SK-N-SH treated with all-trans-retinoic acid at 6 μM for 48 hours (cell line): Measurements from ENCODE around the gene PTPRD.

ENCODE experiments used
- ATAC-seq: fragments of 200-7000 bp; cut with Tn5 transposase; 3 replicates; pipeline ENCODE4 v1.9.1; 2020; ENCODE audit warnings: mild to moderate bottlenecking, moderate library complexity
- ARNTL ChIP-seq: fragments of 450-650 bp; formaldehyde crosslinking; IDR thresholded peaks from 2 replicates; pipeline ENCODE4 v1.5.0; 2020; ENCODE audit warnings: low read depth, mild to moderate bottlenecking, moderate library complexity, borderline replicate concordance
- BACH2 ChIP-seq: fragments of 250-450 bp; sonication (Bioruptor Pico); IDR thresholded peaks from 2 replicates; pipeline ENCODE4 v1.9.0; 2021; ENCODE audit warnings: mild to moderate bottlenecking, borderline replicate concordance
- CREB5 ChIP-seq: fragments of 250-450 bp; sonication (Bioruptor Pico); IDR thresholded peaks from 2 replicates; pipeline ENCODE4 v1.5.1; 2020; ENCODE audit warnings: low read depth, mild to moderate bottlenecking, moderate library complexity
- CSDC2 ChIP-seq: fragments of 250-450 bp; sonication (Bioruptor Pico); IDR thresholded peaks from 2 replicates; pipeline ENCODE4 v1.5.0; 2020; ENCODE audit warnings: mild to moderate bottlenecking, moderate library complexity
- CSRNP3 ChIP-seq: fragments of 250-450 bp; sonication (Bioruptor Pico); IDR thresholded peaks from 2 replicates; pipeline ENCODE4 v1.5.1; 2021; ENCODE audit warnings: mild to moderate bottlenecking, moderate library complexity
- ESRRG ChIP-seq: fragments of 250-450 bp; sonication (Bioruptor Pico); IDR thresholded peaks from 2 replicates; pipeline ENCODE4 v1.6.1; 2021; ENCODE audit warnings: mild to moderate bottlenecking
- GLIS3 ChIP-seq: fragments of 250-450 bp; sonication (Bioruptor Pico); IDR thresholded peaks from 2 replicates; pipeline ENCODE4 v1.5.0; 2020; ENCODE audit warnings: mild to moderate bottlenecking, moderate library complexity
- ISL1 ChIP-seq: fragments of 250-450 bp; sonication (Bioruptor Pico); IDR thresholded peaks from 2 replicates; pipeline ENCODE4 v2.1.2; 2022; ENCODE audit warnings: mild to moderate bottlenecking, moderate library complexity
- OSR1 ChIP-seq: fragments of 250-450 bp; sonication (Bioruptor Pico); IDR thresholded peaks from 2 replicates; pipeline ENCODE4 v1.8.0; 2022; ENCODE audit warnings: moderate library complexity, mild to moderate bottlenecking, inconsistent platforms
- PATZ1 ChIP-seq: fragments of 250-450 bp; sonication (Bioruptor Pico); IDR thresholded peaks from 2 replicates; pipeline ENCODE4 v1.8.0; 2020; ENCODE audit warnings: mild to moderate bottlenecking, moderate library complexity, borderline replicate concordance
- POU6F1 ChIP-seq: fragments of 250-450 bp; sonication (Bioruptor Pico); IDR thresholded peaks from 2 replicates; pipeline ENCODE4 v1.8.0; 2021; ENCODE audit warnings: low read depth, mild to moderate bottlenecking, moderate library complexity, borderline replicate concordance
- PPARA ChIP-seq: fragments of 250-450 bp; sonication (Bioruptor Pico); IDR thresholded peaks from 2 replicates; pipeline ENCODE4 v1.5.0; 2020; ENCODE audit warnings: mild to moderate bottlenecking, borderline replicate concordance
- RARB ChIP-seq: fragments of 250-450 bp; sonication (Bioruptor Pico); IDR thresholded peaks from 2 replicates; pipeline ENCODE4 v1.8.0; 2021; ENCODE audit warnings: mild to moderate bottlenecking, moderate library complexity
- TCF4 ChIP-seq: fragments of 250-450 bp; sonication (Bioruptor Pico); IDR thresholded peaks from 2 replicates; pipeline ENCODE4 v1.8.0; 2021; ENCODE audit warnings: mild to moderate bottlenecking, moderate library complexity, borderline replicate concordance
- TOX ChIP-seq: fragments of 250-450 bp; sonication (Bioruptor Pico); IDR thresholded peaks from 2 replicates; pipeline ENCODE4 v1.8.0; 2021; ENCODE audit warnings: mild to moderate bottlenecking, moderate library complexity, borderline replicate concordance
- ZC3H10 ChIP-seq: fragments of 250-450 bp; sonication (Bioruptor Pico); IDR thresholded peaks from 2 replicates; pipeline ENCODE4 v1.5.1; 2021; ENCODE audit warnings: mild to moderate bottlenecking, moderate library complexity
- ZFP3 ChIP-seq: fragments of 250-450 bp; sonication (Bioruptor Pico); IDR thresholded peaks from 2 replicates; pipeline ENCODE4 v1.5.0; 2020; ENCODE audit warnings: mild to moderate bottlenecking, moderate library complexity
- ZFP30 ChIP-seq: fragments of 450-650 bp; formaldehyde crosslinking; IDR thresholded peaks from 2 replicates; pipeline ENCODE4 v1.5.0; 2022; ENCODE audit warnings: mild to moderate bottlenecking, moderate library complexity
- ZNF565 ChIP-seq: fragments of 450-650 bp; formaldehyde crosslinking; conservative IDR thresholded peaks from 2 replicates; pipeline ENCODE4 v1.5.0; 2020; ENCODE audit warnings: low read depth, mild to moderate bottlenecking, moderate library complexity
- ZNF70 ChIP-seq: fragments of 450-650 bp; formaldehyde crosslinking; IDR thresholded peaks from 2 replicates; pipeline ENCODE4 v1.5.0; 2020; ENCODE audit warnings: mild to moderate bottlenecking, moderate library complexity
- ZNF8 ChIP-seq: fragments of 450-650 bp; formaldehyde crosslinking; IDR thresholded peaks from 2 replicates; pipeline ENCODE4 v1.5.0; 2020; ENCODE audit warnings: mild to moderate bottlenecking, moderate library complexity

The PTPRD gene

GRCh38 chr9:9122230-9122875 lies 1490.4 kb downstream of the PTPRD start:
- no peak for TF ChIP-seq CREB5 (CRISPR knock-in tag)
- no peak for TF ChIP-seq ZFP30 (CRISPR knock-in tag)
- no peak for TF ChIP-seq ESRRG (CRISPR knock-in tag)
- no peak for TF ChIP-seq ZNF8
- TF ChIP-seq ZNF565 (CRISPR knock-in tag), result no peak
- TF ChIP-seq ZC3H10 (CRISPR knock-in tag), result no peak
- TF ChIP-seq CSDC2 (CRISPR knock-in tag), result no peak
- no peak for ATAC-seq

- TF ChIP-seq OSR1 (CRISPR knock-in tag) (no peak), ESRRG (CRISPR knock-in tag) (no peak), POU6F1 (CRISPR knock-in tag) (no peak), GLIS3 (CRISPR knock-in tag) (no peak), BACH2 (CRISPR knock-in tag) (no peak), TCF4 (CRISPR knock-in tag) (no peak), ZFP3 (CRISPR knock-in tag) (no peak), ISL1 (CRISPR knock-in tag) (no peak), PPARA (CRISPR knock-in tag) (no peak), ARNTL (no peak), CSRNP3 (no peak), ZNF8 (no peak), TOX (no peak), CREB5 (CRISPR knock-in tag) (no peak), RARB (CRISPR knock-in tag) (no peak), ZNF70 (CRISPR knock-in tag) (no peak), ZFP30 (CRISPR knock-in tag) (no peak), ZC3H10 (CRISPR knock-in tag) (no peak), PATZ1 (no peak)
- no peak for ATAC-seq
Observed at GRCh38 chr9:9117866-9118265, 1494.9 kb downstream of the PTPRD start.

- no peak for TF ChIP-seq GLIS3 (CRISPR knock-in tag)
- TF ChIP-seq ZNF70 (CRISPR knock-in tag), result peak; percentile 72; the same call in 1 of the 2 replicates
- no peak for ATAC-seq
Observed at GRCh38 chr9:9112001-9112720, 1500.6 kb downstream of the PTPRD start.

GRCh38 chr9:9108641-9109040 lies 1504.2 kb downstream of the PTPRD start:
- ATAC-seq, result no peak
- TF ChIP-seq ARNTL, result no peak
- no peak for TF ChIP-seq ISL1 (CRISPR knock-in tag)
- TF ChIP-seq POU6F1 (CRISPR knock-in tag), result no peak
- TF ChIP-seq CREB5 (CRISPR knock-in tag), result no peak
